WTC11 (cell line): ENCODE results near the gene DOCK1. TPM values are rescaled to one million over a fixed set of nuclear protein-coding genes. Genes with fewer than 3 reads are reported as not detected.

Experiments
- ATAC-seq: fragments of 200-7000 bp; cut with Tn5 transposase; 2 replicates; pipeline ENCODE4 v1.10.0; 2021; ENCODE audit warnings: mild to moderate bottlenecking, moderate library complexity
- CTCF ChIA-PET: fragments of 300-600 bp; sonication (Branson Sonifier 250); formaldehyde crosslinking; loops from one replicate; lab custom pipeline; 2021; ENCODE audit warnings: antibody characterized with exemption; lab: Charles Lee
- POLR2A ChIA-PET: fragments of 350-600 bp; sonication (Branson Sonifier 250); formaldehyde crosslinking; loops from one replicate; lab custom pipeline; 2021; ENCODE audit warnings: antibody characterized with exemption; lab: Charles Lee
- DNase-seq: peaks from one replicate; pipeline ENCODE4 v3.0.0; 2021; ENCODE audit warnings: low spot score
- H3K27ac Mint-ChIP-seq: 2 replicates; pipeline ENCODE4 v1.8.0; 2021; ENCODE audit warnings: mixed read lengths
- H3K27me3 Mint-ChIP-seq: 2 replicates; pipeline ENCODE4 v1.8.0; 2021; ENCODE audit warnings: low read depth, mild to moderate bottlenecking, moderate library complexity, mixed read lengths
- H3K36me3 Mint-ChIP-seq: 2 replicates; pipeline ENCODE4 v1.8.0; 2021; ENCODE audit warnings: mixed read lengths
- H3K4me1 Mint-ChIP-seq: 2 replicates; pipeline ENCODE4 v1.8.0; 2022; ENCODE audit warnings: mixed read lengths
- H3K4me3 Mint-ChIP-seq: 2 replicates; pipeline ENCODE4 v1.8.0; 2021; ENCODE audit warnings: mild to moderate bottlenecking, moderate library complexity, mixed read lengths
- H3K9me3 Mint-ChIP-seq: 2 replicates; pipeline ENCODE4 v1.8.0; 2021; ENCODE audit warnings: mixed read lengths
- ATF1 ChIP-seq: sonication (generic); formaldehyde crosslinking; IDR thresholded peaks from 2 replicates; pipeline ENCODE4 v1.8.1; 2023; ENCODE audit warnings: mild to moderate bottlenecking, moderate library complexity, missing genetic modification reagents
- CREM ChIP-seq: sonication (generic); formaldehyde crosslinking; IDR thresholded peaks from 2 replicates; pipeline ENCODE4 v1.8.1; 2022; ENCODE audit warnings: mild to moderate bottlenecking, missing genetic modification reagents, moderate library complexity
- ESRRA ChIP-seq: sonication (generic); formaldehyde crosslinking; IDR thresholded peaks from 2 replicates; pipeline ENCODE4 v1.8.1; 2022; ENCODE audit warnings: mild to moderate bottlenecking, missing genetic modification reagents, borderline replicate concordance
- ETV6 ChIP-seq: sonication (generic); formaldehyde crosslinking; IDR thresholded peaks from 2 replicates; pipeline ENCODE4 v1.8.1; 2022; ENCODE audit warnings: mild to moderate bottlenecking, missing genetic modification reagents
- FOXJ3 ChIP-seq: sonication (generic); formaldehyde crosslinking; IDR thresholded peaks from 2 replicates; pipeline ENCODE4 v1.9.0; 2021; ENCODE audit warnings: missing genetic modification reagents, mild to moderate bottlenecking, borderline replicate concordance
- FOXP1 ChIP-seq: sonication (generic); formaldehyde crosslinking; IDR thresholded peaks from 2 replicates; pipeline ENCODE4 v1.8.0; 2022; ENCODE audit warnings: missing genetic modification reagents, mild to moderate bottlenecking, moderate library complexity, borderline replicate concordance
- GABPB1 ChIP-seq: sonication (generic); formaldehyde crosslinking; IDR thresholded peaks from 2 replicates; pipeline ENCODE4 v1.8.1; 2023; ENCODE audit warnings: mild to moderate bottlenecking, missing genetic modification reagents
- GRHL2 ChIP-seq: fragments of 250-450 bp; sonication (Bioruptor Pico); IDR thresholded peaks from 2 replicates; pipeline ENCODE4 v1.8.0; 2022; ENCODE audit warnings: mild to moderate bottlenecking, moderate library complexity; ENCODE audit not compliant: insufficient replicate concordance, severe bottlenecking
- HMGA2 ChIP-seq: fragments of 250-450 bp; sonication (Bioruptor Pico); IDR thresholded peaks from 2 replicates; pipeline ENCODE4 v1.4.0; 2021; ENCODE audit warnings: mild to moderate bottlenecking, moderate library complexity
- NR1H2 ChIP-seq: sonication (generic); formaldehyde crosslinking; IDR thresholded peaks from 2 replicates; pipeline ENCODE4 v1.9.0; 2021; ENCODE audit warnings: mild to moderate bottlenecking, moderate library complexity, missing genetic modification reagents
- NR3C1 ChIP-seq: sonication (generic); formaldehyde crosslinking; conservative IDR thresholded peaks from 2 replicates; pipeline ENCODE4 v1.8.1; 2023; ENCODE audit warnings: low read depth, mild to moderate bottlenecking, missing genetic modification reagents
- RORB ChIP-seq: fragments of 250-450 bp; sonication (Bioruptor Pico); IDR thresholded peaks from 2 replicates; pipeline ENCODE4 v1.9.0; 2021; ENCODE audit warnings: mild to moderate bottlenecking
- SMAD3 ChIP-seq: sonication (generic); formaldehyde crosslinking; IDR thresholded peaks from 2 replicates; pipeline ENCODE4 v1.8.0; 2022; ENCODE audit warnings: missing genetic modification reagents, mild to moderate bottlenecking, borderline replicate concordance
- TP53 ChIP-seq: sonication (generic); formaldehyde crosslinking; IDR thresholded peaks from 2 replicates; pipeline ENCODE4 v1.8.1; 2023; ENCODE audit warnings: mild to moderate bottlenecking, missing genetic modification reagents
- ZNF138 ChIP-seq: sonication (generic); formaldehyde crosslinking; conservative IDR thresholded peaks from 2 replicates; pipeline ENCODE4 v1.8.1; 2022; ENCODE audit warnings: mild to moderate bottlenecking, moderate library complexity, missing genetic modification reagents
- ZNF416 ChIP-seq: fragments of 250-450 bp; sonication (Bioruptor Pico); IDR thresholded peaks from 2 replicates; pipeline ENCODE4 v1.9.0; 2021; ENCODE audit warnings: mild to moderate bottlenecking, inconsistent platforms
- ZNF423 ChIP-seq: fragments of 250-450 bp; sonication (Bioruptor Pico); IDR thresholded peaks from 2 replicates; pipeline ENCODE4 v2.1.2; 2022; ENCODE audit warnings: mild to moderate bottlenecking, moderate library complexity
- total RNA-seq: library from RNA; stranded (reverse); gene quantifications from 3 replicates; pipeline ENCODE4 v1.2.3, GENCODE V29; 2021
- TF ChIP-seq, protein P1 (sequence below): sonication (generic); formaldehyde crosslinking; IDR thresholded peaks from 2 replicates; pipeline ENCODE4 v1.8.1; 2023; ENCODE audit warnings: mild to moderate bottlenecking, moderate library complexity, missing genetic modification reagents
- TF ChIP-seq, protein P2 (sequence below): fragments of 250-450 bp; sonication (Bioruptor Pico); IDR thresholded peaks from 2 replicates; pipeline ENCODE4 v1.8.0; 2021; ENCODE audit warnings: mild to moderate bottlenecking
- TF ChIP-seq, protein P3 (sequence below): sonication (generic); formaldehyde crosslinking; conservative IDR thresholded peaks from 2 replicates; pipeline ENCODE4 v1.8.1; 2022; ENCODE audit warnings: mild to moderate bottlenecking, missing genetic modification reagents
- TF ChIP-seq, protein P4 (sequence below): fragments of 200-600 bp; IDR thresholded peaks from 2 replicates; pipeline ENCODE4 v1.8.0; 2022; ENCODE audit warnings: antibody characterized with exemption
- TF ChIP-seq, protein P5 (sequence below): sonication (generic); formaldehyde crosslinking; IDR thresholded peaks from 2 replicates; pipeline ENCODE4 v1.8.1; 2022; ENCODE audit warnings: mild to moderate bottlenecking, missing genetic modification reagents, moderate library complexity, borderline replicate concordance
- TF ChIP-seq, protein P6 (sequence below): sonication (generic); formaldehyde crosslinking; IDR thresholded peaks from 2 replicates; pipeline ENCODE4 v1.8.1; 2023; ENCODE audit warnings: mild to moderate bottlenecking, missing genetic modification reagents, moderate library complexity
- TF ChIP-seq, protein P7 (sequence below): sonication (generic); formaldehyde crosslinking; IDR thresholded peaks from 2 replicates; pipeline ENCODE4 v1.8.0; 2022; ENCODE audit warnings: missing genetic modification reagents

DOCK1 gene
- total RNA-seq, 1 experiment from 2014 or later, result 52.1 TPM

DNA sequence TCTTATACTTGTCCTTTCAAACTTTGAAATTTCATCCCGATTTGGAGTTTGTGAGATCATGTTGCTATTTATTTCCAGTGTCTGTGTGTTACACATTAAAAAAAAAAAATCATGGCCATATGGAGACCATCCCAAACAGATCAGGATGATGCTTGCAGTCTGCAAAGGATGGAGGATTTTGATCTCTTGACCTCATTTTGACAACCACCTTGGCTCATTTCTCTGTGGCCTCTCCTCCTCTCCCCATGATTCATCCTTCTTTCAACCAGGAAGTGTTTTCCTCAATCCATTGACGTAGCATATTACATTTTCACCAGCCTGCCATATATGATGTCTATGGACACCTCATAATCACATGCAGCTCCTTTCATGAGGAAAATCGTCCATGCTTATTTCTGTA lies 360.1 kb downstream of the DOCK1 start:
- Mint-ChIP-seq H3K4me1 (peaks cover 9% of the 10 kb centered on the region), H3K36me3 (peaks cover 15% of the 10 kb centered on the region), H3K4me3 (no peak overlapping the region), H3K27me3 (no peaks in the 10 kb centered on the region), H3K9me3 (peaks cover 15% of the 10 kb centered on the region), H3K27ac (no peak overlapping the region)
- ChIA-PET CTCF (no interaction called here), POLR2A (no interaction called here)
- TF ChIP-seq ESRRA (CRISPR knock-in tag), result no peak
- TF ChIP-seq, protein P1, sequence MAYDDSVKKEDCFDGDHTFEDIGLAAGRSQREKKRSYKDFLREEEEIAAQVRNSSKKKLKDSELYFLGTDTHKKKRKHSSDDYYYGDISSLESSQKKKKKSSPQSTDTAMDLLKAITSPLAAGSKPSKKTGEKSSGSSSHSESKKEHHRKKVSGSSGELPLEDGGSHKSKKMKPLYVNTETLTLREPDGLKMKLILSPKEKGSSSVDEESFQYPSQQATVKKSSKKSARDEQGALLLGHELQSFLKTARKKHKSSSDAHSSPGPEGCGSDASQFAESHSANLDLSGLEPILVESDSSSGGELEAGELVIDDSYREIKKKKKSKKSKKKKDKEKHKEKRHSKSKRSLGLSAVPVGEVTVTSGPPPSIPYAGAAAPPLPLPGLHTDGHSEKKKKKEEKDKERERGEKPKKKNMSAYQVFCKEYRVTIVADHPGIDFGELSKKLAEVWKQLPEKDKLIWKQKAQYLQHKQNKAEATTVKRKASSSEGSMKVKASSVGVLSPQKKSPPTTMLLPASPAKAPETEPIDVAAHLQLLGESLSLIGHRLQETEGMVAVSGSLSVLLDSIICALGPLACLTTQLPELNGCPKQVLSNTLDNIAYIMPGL (CRISPR knock-in tag), result no peak
- TF ChIP-seq, protein P2, sequence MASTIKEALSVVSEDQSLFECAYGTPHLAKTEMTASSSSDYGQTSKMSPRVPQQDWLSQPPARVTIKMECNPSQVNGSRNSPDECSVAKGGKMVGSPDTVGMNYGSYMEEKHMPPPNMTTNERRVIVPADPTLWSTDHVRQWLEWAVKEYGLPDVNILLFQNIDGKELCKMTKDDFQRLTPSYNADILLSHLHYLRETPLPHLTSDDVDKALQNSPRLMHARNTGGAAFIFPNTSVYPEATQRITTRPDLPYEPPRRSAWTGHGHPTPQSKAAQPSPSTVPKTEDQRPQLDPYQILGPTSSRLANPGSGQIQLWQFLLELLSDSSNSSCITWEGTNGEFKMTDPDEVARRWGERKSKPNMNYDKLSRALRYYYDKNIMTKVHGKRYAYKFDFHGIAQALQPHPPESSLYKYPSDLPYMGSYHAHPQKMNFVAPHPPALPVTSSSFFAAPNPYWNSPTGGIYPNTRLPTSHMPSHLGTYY (CRISPR knock-in tag), result no peak
- TF ChIP-seq CREM (CRISPR knock-in tag), result no peak
- TF ChIP-seq GABPB1 (CRISPR knock-in tag), result no peak
- TF ChIP-seq, protein P3, sequence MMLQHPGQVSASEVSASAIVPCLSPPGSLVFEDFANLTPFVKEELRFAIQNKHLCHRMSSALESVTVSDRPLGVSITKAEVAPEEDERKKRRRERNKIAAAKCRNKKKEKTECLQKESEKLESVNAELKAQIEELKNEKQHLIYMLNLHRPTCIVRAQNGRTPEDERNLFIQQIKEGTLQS (CRISPR knock-in tag), result no peak
- no peak for TF ChIP-seq RORB (CRISPR knock-in tag)
- TF ChIP-seq, protein P4, sequence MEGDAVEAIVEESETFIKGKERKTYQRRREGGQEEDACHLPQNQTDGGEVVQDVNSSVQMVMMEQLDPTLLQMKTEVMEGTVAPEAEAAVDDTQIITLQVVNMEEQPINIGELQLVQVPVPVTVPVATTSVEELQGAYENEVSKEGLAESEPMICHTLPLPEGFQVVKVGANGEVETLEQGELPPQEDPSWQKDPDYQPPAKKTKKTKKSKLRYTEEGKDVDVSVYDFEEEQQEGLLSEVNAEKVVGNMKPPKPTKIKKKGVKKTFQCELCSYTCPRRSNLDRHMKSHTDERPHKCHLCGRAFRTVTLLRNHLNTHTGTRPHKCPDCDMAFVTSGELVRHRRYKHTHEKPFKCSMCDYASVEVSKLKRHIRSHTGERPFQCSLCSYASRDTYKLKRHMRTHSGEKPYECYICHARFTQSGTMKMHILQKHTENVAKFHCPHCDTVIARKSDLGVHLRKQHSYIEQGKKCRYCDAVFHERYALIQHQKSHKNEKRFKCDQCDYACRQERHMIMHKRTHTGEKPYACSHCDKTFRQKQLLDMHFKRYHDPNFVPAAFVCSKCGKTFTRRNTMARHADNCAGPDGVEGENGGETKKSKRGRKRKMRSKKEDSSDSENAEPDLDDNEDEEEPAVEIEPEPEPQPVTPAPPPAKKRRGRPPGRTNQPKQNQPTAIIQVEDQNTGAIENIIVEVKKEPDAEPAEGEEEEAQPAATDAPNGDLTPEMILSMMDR, result no peak
- DNase-seq (no peak), ATAC-seq (no peak)

DNA sequence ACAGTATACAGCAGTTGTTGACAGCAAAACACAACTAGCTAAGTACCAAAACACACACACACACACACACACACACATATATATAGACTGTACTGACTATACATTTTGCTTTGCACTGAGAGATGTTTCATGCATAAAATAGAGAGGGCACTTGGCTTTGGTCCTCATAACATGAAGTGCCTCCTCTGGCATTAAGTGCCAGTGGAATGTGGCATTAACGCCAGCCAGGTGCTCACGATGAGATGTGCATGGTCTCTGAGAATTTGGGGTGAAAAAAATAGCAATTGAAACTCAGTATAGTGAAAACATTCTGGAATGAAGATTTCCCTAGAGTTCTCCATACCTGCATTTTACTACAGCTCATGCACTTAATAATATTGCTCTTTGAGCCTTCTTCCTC lies 361.2 kb downstream of the DOCK1 start:
- ATAC-seq (no peak), DNase-seq (no peak)
- Mint-ChIP-seq H3K36me3 (peaks cover 6% of the 10 kb centered on the region), H3K9me3 (peaks cover 5% of the 10 kb centered on the region; the same call in 1 of the 2 replicates), H3K4me3 (no peak overlapping the region), H3K27me3 (no peaks in the 10 kb centered on the region), H3K27ac (no peak overlapping the region), H3K4me1 (peaks cover 9% of the 10 kb centered on the region)
- ChIA-PET POLR2A (no interaction called here), CTCF (no interaction called here)
- TF ChIP-seq, protein P5, sequence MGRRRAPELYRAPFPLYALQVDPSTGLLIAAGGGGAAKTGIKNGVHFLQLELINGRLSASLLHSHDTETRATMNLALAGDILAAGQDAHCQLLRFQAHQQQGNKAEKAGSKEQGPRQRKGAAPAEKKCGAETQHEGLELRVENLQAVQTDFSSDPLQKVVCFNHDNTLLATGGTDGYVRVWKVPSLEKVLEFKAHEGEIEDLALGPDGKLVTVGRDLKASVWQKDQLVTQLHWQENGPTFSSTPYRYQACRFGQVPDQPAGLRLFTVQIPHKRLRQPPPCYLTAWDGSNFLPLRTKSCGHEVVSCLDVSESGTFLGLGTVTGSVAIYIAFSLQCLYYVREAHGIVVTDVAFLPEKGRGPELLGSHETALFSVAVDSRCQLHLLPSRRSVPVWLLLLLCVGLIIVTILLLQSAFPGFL (CRISPR knock-in tag), result no peak
- TF ChIP-seq ETV6 (no peak), ESRRA (CRISPR knock-in tag) (no peak), HMGA2 (CRISPR knock-in tag) (no peak), FOXJ3 (CRISPR knock-in tag) (no peak), ZNF423 (CRISPR knock-in tag) (no peak), NR3C1 (no peak), SMAD3 (CRISPR knock-in tag) (no peak), ZNF416 (CRISPR knock-in tag) (no peak), GRHL2 (CRISPR knock-in tag) (no peak), FOXP1 (CRISPR knock-in tag) (no peak), ATF1 (no peak), TP53 (CRISPR knock-in tag) (no peak), ZNF138 (CRISPR knock-in tag) (no peak), NR1H2 (CRISPR knock-in tag) (no peak)
- TF ChIP-seq, protein P6, sequence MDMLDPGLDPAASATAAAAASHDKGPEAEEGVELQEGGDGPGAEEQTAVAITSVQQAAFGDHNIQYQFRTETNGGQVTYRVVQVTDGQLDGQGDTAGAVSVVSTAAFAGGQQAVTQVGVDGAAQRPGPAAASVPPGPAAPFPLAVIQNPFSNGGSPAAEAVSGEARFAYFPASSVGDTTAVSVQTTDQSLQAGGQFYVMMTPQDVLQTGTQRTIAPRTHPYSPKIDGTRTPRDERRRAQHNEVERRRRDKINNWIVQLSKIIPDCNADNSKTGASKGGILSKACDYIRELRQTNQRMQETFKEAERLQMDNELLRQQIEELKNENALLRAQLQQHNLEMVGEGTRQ (CRISPR knock-in tag), result no peak
- TF ChIP-seq, protein P7, sequence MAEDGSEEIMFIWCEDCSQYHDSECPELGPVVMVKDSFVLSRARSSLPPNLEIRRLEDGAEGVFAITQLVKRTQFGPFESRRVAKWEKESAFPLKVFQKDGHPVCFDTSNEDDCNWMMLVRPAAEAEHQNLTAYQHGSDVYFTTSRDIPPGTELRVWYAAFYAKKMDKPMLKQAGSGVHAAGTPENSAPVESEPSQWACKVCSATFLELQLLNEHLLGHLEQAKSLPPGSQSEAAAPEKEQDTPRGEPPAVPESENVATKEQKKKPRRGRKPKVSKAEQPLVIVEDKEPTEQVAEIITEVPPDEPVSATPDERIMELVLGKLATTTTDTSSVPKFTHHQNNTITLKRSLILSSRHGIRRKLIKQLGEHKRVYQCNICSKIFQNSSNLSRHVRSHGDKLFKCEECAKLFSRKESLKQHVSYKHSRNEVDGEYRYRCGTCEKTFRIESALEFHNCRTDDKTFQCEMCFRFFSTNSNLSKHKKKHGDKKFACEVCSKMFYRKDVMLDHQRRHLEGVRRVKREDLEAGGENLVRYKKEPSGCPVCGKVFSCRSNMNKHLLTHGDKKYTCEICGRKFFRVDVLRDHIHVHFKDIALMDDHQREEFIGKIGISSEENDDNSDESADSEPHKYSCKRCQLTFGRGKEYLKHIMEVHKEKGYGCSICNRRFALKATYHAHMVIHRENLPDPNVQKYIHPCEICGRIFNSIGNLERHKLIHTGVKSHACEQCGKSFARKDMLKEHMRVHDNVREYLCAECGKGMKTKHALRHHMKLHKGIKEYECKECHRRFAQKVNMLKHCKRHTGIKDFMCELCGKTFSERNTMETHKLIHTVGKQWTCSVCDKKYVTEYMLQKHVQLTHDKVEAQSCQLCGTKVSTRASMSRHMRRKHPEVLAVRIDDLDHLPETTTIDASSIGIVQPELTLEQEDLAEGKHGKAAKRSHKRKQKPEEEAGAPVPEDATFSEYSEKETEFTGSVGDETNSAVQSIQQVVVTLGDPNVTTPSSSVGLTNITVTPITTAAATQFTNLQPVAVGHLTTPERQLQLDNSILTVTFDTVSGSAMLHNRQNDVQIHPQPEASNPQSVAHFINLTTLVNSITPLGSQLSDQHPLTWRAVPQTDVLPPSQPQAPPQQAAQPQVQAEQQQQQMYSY (CRISPR knock-in tag), result no peak
